Body of pancreas (tissue), 4 donors: ENCODE measurements around the gene ACVR1. TPM values are rescaled to one million over a fixed set of nuclear protein-coding genes. Genes with fewer than 3 reads are reported as not detected.
A peak's percentile ranks its signal among the peaks of the same experiment; 100 is the strongest.

Experiments used
- ATAC-seq: fragments of 150-250 bp; one replicate; pipeline ENCODE4 v1.9.1; 2016
- DNase-seq, 4 donors: peaks; one replicate each; pipeline ENCODE4 v3.0.0-alpha.2; 2019
- H3K27ac ChIP-seq, 4 donors: fragments of 200-600 bp; sonication (generic); 1 replicate in 3 of 4; 2 replicates in 1 of 4; pipeline versions ENCODE4 v1.5.1 to v1.6.1; 2016 to 2019; ENCODE audit warnings: mild to moderate bottlenecking in 1 of 4, mixed read lengths in 1 of 4, moderate library complexity in 1 of 4
- H3K27me3 ChIP-seq, 2 donors: fragments of 200-600 bp; sonication (generic); one replicate each; pipeline ENCODE4 v1.6.0; 2016; ENCODE audit warnings: mild to moderate bottlenecking in 1 of 2
- H3K36me3 ChIP-seq, 2 donors: fragments of 200-600 bp; sonication (generic); replicated peaks in 1 of 2; 2 replicates each; pipeline ENCODE4 v1.5.1; 2016; ENCODE audit warnings: low read depth in 2 of 2; ENCODE audit not compliant: insufficient read depth in 1 of 2
- H3K4me1 ChIP-seq: fragments of 200-600 bp; sonication (generic); one replicate; pipeline ENCODE4 v1.6.0; 2016
- H3K4me3 ChIP-seq, 2 donors: fragments of 200-600 bp; sonication (generic); 1 replicate in 1 of 2; 2 replicates in 1 of 2; pipeline ENCODE4 v1.5.1; 2016 to 2019
- H3K9me3 ChIP-seq, 3 donors: fragments of 200-600 bp; sonication (generic); 1 replicate in 2 of 3; 2 replicates in 1 of 3; pipeline ENCODE4 v1.5.1; 2016
- CTCF ChIP-seq, 7 experiments: fragments of 450-650 bp in 4 of 7; fragments of 200-600 bp in 3 of 7; sonication (generic) in 3 of 7; IDR thresholded peaks; one replicate each; pipeline ENCODE4 v1.5.1; 2016 to 2019; ENCODE audit warnings: antibody characterized with exemption in 7 of 7
- POLR2A ChIP-seq, 3 donors: fragments of 450-650 bp; IDR thresholded peaks; one replicate each; pipeline ENCODE4 v1.6.1; 2016; ENCODE audit warnings: antibody characterized with exemption in 3 of 3, mild to moderate bottlenecking in 2 of 3
- WGBS, 2 donors: methylation state at CpG; one replicate each; pipeline ENCODE4 v1.1.5; 2017; 5-methylcytosine and 5-hydroxymethylcytosine counted together
- intact Hi-C: fragments of 100-400 bp; cut with DNase I; formaldehyde crosslinking; loops from one replicate; pipeline ENCODE4 v1.15.1; 2023
- total RNA-seq, 2 donors: library from RNA; depleted of rRNA; stranded (reverse); fragments of >200 nt; gene quantifications; one replicate each; pipeline ENCODE4 v1.1.0, GENCODE V29; 2016

The ACVR1 gene
- total RNA-seq, 2 donors from 2014 or later: 14.0 to 18.5 TPM

- intact Hi-C loops: no loop called here
- Histone ChIP-seq H3K27ac (no peak overlapping the region), H3K4me3 (no peak overlapping the region), H3K36me3 (peaks cover 0 to 2% of the 10 kb centered on the region in 2 donors), H3K27me3 (no peaks in the 10 kb centered on the region), H3K4me1 (no peaks in the 10 kb centered on the region), H3K9me3 (no peaks in the 10 kb centered on the region)
- WGBS, 2 donors: 81 to 84% methylated on average over 5 of the region's 5 CpGs
- TF ChIP-seq POLR2A (IDR thresholded peaks at IDR 0.05): no peak
- no peak for TF ChIP-seq CTCF (IDR thresholded peaks at IDR 0.05)
- ATAC-seq (no peak), DNase-seq (no peak)
Measured at GRCh38 chr2:157800838-157801495, 75.2 kb downstream of the ACVR1 start.

GRCh38 chr2:157793053-157793612, 83.0 kb downstream of the ACVR1 start:
- DNase-seq (no peak), ATAC-seq (no peak)
- intact Hi-C loops: loop anchor here (10.0 kb wide), 1 partner anchor 82 kb away; the partner anchor contains the start of gene ACVR1
- H3K27me3 ChIP-seq: no peaks in the 10 kb centered on the region
- peaks cover 21% of the 10 kb centered on the region for H3K4me1 ChIP-seq
- no peak overlapping the region for H3K4me3 ChIP-seq
- TF ChIP-seq POLR2A (IDR thresholded peaks at IDR 0.05) (no peak), CTCF (IDR thresholded peaks at IDR 0.05) (peak in 3 of 7 experiments; percentile 9 to 10 (median 9))
- H3K36me3 ChIP-seq: peaks cover 0 to 2% of the 10 kb centered on the region in 2 donors
- H3K9me3 ChIP-seq: no peaks in the 10 kb centered on the region
- no peak overlapping the region for H3K27ac ChIP-seq

- Histone ChIP-seq H3K36me3 (peaks cover 0 to 2% of the 10 kb centered on the region in 2 donors), H3K27me3 (no peaks in the 10 kb centered on the region), H3K9me3 (no peaks in the 10 kb centered on the region), H3K4me1 (peaks cover 21% of the 10 kb centered on the region), H3K27ac (no peak overlapping the region), H3K4me3 (no peak overlapping the region)
- WGBS, 2 donors: 73 to 74% methylated on average over 3 of the region's 3 CpGs
- intact Hi-C loops: loop anchor here (10.0 kb wide), 1 partner anchor 82 kb away; the partner anchor contains the start of gene ACVR1
- no peak for DNase-seq
- TF ChIP-seq POLR2A (IDR thresholded peaks at IDR 0.05) (no peak), CTCF (IDR thresholded peaks at IDR 0.05) (no peak)
- ATAC-seq: no peak
Measured at GRCh38 chr2:157792335-157793052, 83.6 kb downstream of the ACVR1 start.

GRCh38 chr2:157790780-157791179, 85.3 kb downstream of the ACVR1 start:
- H3K4me1 ChIP-seq: peaks cover 29% of the 10 kb centered on the region

More at GRCh38 chr2:157790780-157791179, 85.3 kb downstream of the ACVR1 start:
- DNase-seq: no peak
- no peak for ATAC-seq
- Histone ChIP-seq H3K36me3 (no peaks in the 10 kb centered on the region), H3K9me3 (no peaks in the 10 kb centered on the region), H3K4me3 (no peak overlapping the region), H3K27ac (peak overlapping the region in 3 of 4 donors; percentile 44 to 62 (median 46)), H3K27me3 (no peaks in the 10 kb centered on the region)
- TF ChIP-seq POLR2A (IDR thresholded peaks at IDR 0.05) (no peak), CTCF (IDR thresholded peaks at IDR 0.05) (no peak)
- intact Hi-C loops: loop anchor here (10.0 kb wide), 1 partner anchor 84 kb away; the partner anchor contains the start of gene ACVR1
- WGBS, 2 donors: 96% methylated on average over 5 of the region's 5 CpGs
